ENCODE data around the gene RBM45.
"Not testable (repeated sequence)": the region's sequence is repeated elsewhere in the genome, so short reads cannot be mapped to it uniquely, and the experiment has no call there.

Gene RBM45

GRCh38 chr2:178153878-178154277 lies 41.6 kb downstream of the RBM45 start:
- DNase-seq; intact Hi-C loops (cut with DNase I): not testable (repeated sequence)

- intact Hi-C loops (cut with DNase I): no loop called here
- DNase-seq: no peak
Measured at GRCh38 chr2:178155524-178155923, 43.3 kb downstream of the RBM45 start.

- intact Hi-C loops (cut with DNase I): no loop called here
- DNase-seq: no peak
Measured at GRCh38 chr2:178157574-178157973, 45.3 kb downstream of the RBM45 start.

- no peak for DNase-seq
- intact Hi-C loops (cut with DNase I): no loop called here
Measured at GRCh38 chr2:178159966-178160365, 47.7 kb downstream of the RBM45 start.

- intact Hi-C loops (cut with DNase I): no loop called here
- no peak for DNase-seq
Measured at GRCh38 chr2:178160601-178161000, 48.4 kb downstream of the RBM45 start.

GRCh38 chr2:178163395-178163794 lies 51.2 kb downstream of the RBM45 start:
- intact Hi-C loops (cut with DNase I): no loop called here
- no peak for DNase-seq

- intact Hi-C loops (cut with DNase I): no loop called here
- no peak for DNase-seq
Measured at GRCh38 chr2:178163911-178164310, 51.7 kb downstream of the RBM45 start.

- no peak for DNase-seq
- intact Hi-C loops (cut with DNase I): no loop called here
Measured at GRCh38 chr2:178173657-178174056, 61.4 kb downstream of the RBM45 start.

GRCh38 chr2:178177066-178177679 lies 64.9 kb downstream of the RBM45 start:
- no peak for DNase-seq
- intact Hi-C loops (cut with DNase I): no loop called here
